Ecto neural progenitor cell (in vitro differentiated cells): Measurements from ENCODE around the gene CPT1A.

Source experiments
- DNase-seq: peaks from one replicate; pipeline ENCODE4 v3.0.0-alpha.2; 2018; ENCODE audit warnings: low spot score

CPT1A gene

GRCh38 chr11:68707527-68707926 is 134.2 kb downstream of the CPT1A start:
- no peak for DNase-seq

GRCh38 chr11:68704887-68705286 is 136.8 kb downstream of the CPT1A start:
- DNase-seq: no peak
